A549 (cell line): ENCODE results near the gene SLC16A13.

Experiments used
- CTCF ChIP-seq: fragments of >200 bp; sonication (Bioruptor Twin); formaldehyde crosslinking; IDR thresholded peaks from 3 replicates; pipeline ENCODE4 v1.5.1; 2016
- ELK1 ChIP-seq: fragments of 150-350 bp; IDR thresholded peaks from 2 replicates; pipeline ENCODE4 v1.6.1; 2014; ENCODE audit warnings: low read depth, mild to moderate bottlenecking, low read length
- KDM1A ChIP-seq: fragments of 200-600 bp; sonication (generic); IDR thresholded peaks from 2 replicates; pipeline ENCODE4 v1.6.1; 2016; ENCODE audit warnings: low read depth, mild to moderate bottlenecking
- NFE2L2 ChIP-seq: fragments of 150-350 bp; conservative IDR thresholded peaks from 2 replicates; pipeline ENCODE4 v1.6.1; 2014; ENCODE audit warnings: low read length
- POLR2A ChIP-seq: IDR thresholded peaks from 2 replicates; pipeline ENCODE4 v1.6.1; 2012; ENCODE audit warnings: mild to moderate bottlenecking, low read length
- TF ChIP-seq, protein P1 (sequence below): IDR thresholded peaks from 2 replicates; pipeline ENCODE4 v1.6.1; 2012
- TF ChIP-seq, protein P2 (sequence below): IDR thresholded peaks from 2 replicates; pipeline ENCODE4 v1.6.1; 2012

DNA sequence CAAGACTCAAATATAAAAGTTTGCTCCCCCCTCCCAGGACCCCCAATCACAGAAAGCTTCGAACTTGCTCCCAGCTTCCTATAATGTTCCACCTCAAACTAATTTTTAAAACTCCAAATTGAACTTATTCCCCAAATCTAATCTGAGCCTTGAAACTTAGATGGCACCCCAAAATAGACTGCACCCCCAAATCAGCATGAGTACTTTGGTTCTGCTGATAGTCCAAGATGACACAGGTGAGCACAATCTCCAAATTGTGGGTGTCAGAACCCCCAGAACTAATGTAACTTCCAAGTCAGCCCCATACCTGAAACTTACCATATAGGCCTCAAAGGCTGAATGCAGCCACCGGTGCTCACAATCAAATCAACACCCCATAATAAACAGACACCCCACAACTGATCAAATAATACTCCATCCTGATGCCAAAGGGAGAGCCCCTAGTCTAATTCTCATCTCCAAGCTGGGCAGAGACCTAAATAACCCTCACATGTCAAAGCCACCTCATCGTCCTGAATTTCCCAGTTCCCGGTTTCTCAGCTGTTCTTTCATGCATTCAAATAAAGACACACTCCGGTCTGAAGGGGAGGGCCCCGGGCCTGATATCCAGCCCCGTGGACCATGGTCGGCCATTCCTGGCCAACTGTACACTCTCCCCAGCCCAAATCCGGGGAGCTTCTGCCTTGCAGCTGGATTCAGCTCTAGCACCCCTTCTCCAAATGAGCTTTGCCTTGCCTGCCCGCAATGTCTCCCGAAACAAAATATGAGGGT is 14.7 kb upstream of the SLC16A13 start:
- no peak for TF ChIP-seq KDM1A
- TF ChIP-seq CTCF = no peak
- no peak for TF ChIP-seq POLR2A
- TF ChIP-seq ELK1 = no peak
- TF ChIP-seq, protein P1, sequence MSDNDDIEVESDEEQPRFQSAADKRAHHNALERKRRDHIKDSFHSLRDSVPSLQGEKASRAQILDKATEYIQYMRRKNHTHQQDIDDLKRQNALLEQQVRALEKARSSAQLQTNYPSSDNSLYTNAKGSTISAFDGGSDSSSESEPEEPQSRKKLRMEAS = no peak
- no peak for TF ChIP-seq NFE2L2
- TF ChIP-seq, protein P2, sequence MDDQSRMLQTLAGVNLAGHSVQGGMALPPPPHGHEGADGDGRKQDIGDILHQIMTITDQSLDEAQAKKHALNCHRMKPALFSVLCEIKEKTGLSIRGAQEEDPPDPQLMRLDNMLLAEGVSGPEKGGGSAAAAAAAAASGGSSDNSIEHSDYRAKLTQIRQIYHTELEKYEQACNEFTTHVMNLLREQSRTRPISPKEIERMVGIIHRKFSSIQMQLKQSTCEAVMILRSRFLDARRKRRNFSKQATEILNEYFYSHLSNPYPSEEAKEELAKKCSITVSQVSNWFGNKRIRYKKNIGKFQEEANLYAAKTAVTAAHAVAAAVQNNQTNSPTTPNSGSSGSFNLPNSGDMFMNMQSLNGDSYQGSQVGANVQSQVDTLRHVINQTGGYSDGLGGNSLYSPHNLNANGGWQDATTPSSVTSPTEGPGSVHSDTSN = no peak
